GM21390 (cell line): ENCODE data around the gene F9.

Experiments used
- ATAC-seq: cut with Tn5 transposase; IDR thresholded peaks from one replicate; pipeline ENCODE4 v1.9.1; 2021; ENCODE audit not compliant: unreplicated experiment

Gene F9

GRCh38 chrX:139596068-139596467 lies 65.5 kb downstream of the F9 start:
- no peak for ATAC-seq

GRCh38 chrX:139600105-139600504 lies 69.6 kb downstream of the F9 start:
- no peak for ATAC-seq
